IPS-18c (cell line): Measurements from ENCODE around the gene FHIT.
"Not testable (repeated sequence)": the region's sequence is repeated elsewhere in the genome, so short reads cannot be mapped to it uniquely, and the experiment has no call there.

ENCODE experiments used
- H3K4me3 ChIP-seq: 2 replicates; pipeline ENCODE4 v1.7.0; 2013; ENCODE audit warnings: low read depth, mild to moderate bottlenecking, low read length, moderate library complexity; ENCODE audit not compliant: insufficient read depth
- H3K9me3 ChIP-seq: one replicate; pipeline ENCODE4 v1.6.1; 2013; ENCODE audit warnings: mild to moderate bottlenecking, low read length, moderate library complexity; ENCODE audit not compliant: control insufficient read depth, insufficient read depth

Gene FHIT

GRCh38 chr3:61008153-61008997 lies 242.9 kb downstream of the FHIT start:
- no peaks in the 10 kb centered on the region for H3K9me3 ChIP-seq
- no peak overlapping the region for H3K4me3 ChIP-seq

- H3K4me3 ChIP-seq: no peak overlapping the region
- no peaks in the 10 kb centered on the region for H3K9me3 ChIP-seq
Observed at GRCh38 chr3:61005591-61005990, 245.7 kb downstream of the FHIT start.

- H3K9me3 ChIP-seq: no peaks in the 10 kb centered on the region
- no peak overlapping the region for H3K4me3 ChIP-seq
Observed at GRCh38 chr3:60998858-60999257, 252.4 kb downstream of the FHIT start.

- Histone ChIP-seq H3K4me3 (no peak overlapping the region), H3K9me3 (no peaks in the 10 kb centered on the region)
Observed at GRCh38 chr3:60992395-60992794, 258.9 kb downstream of the FHIT start.

GRCh38 chr3:60990442-60990730 lies 260.9 kb downstream of the FHIT start:
- Histone ChIP-seq H3K9me3 (no peaks in the 10 kb centered on the region), H3K4me3 (no peak overlapping the region)

GRCh38 chr3:60989626-60990441 lies 261.4 kb downstream of the FHIT start:
- Histone ChIP-seq H3K4me3 (no peak overlapping the region), H3K9me3 (no peaks in the 10 kb centered on the region)

- not testable (repeated sequence) for H3K4me3 ChIP-seq
Observed at GRCh38 chr3:60987191-60987590, 264.1 kb downstream of the FHIT start.

GRCh38 chr3:60986552-60986951 lies 264.7 kb downstream of the FHIT start:
- no peak overlapping the region for H3K4me3 ChIP-seq
- no peaks in the 10 kb centered on the region for H3K9me3 ChIP-seq

More at GRCh38 chr3:60987191-60987590, 264.1 kb downstream of the FHIT start:
- not testable (repeated sequence) for H3K9me3 ChIP-seq

- no peak overlapping the region for H3K4me3 ChIP-seq
Observed at GRCh38 chr3:60983906-60984305, 267.3 kb downstream of the FHIT start.

GRCh38 chr3:60980342-60980692 lies 270.9 kb downstream of the FHIT start:
- Histone ChIP-seq H3K4me3 (no peak overlapping the region), H3K9me3 (no peaks in the 10 kb centered on the region)

More at GRCh38 chr3:60983906-60984305, 267.3 kb downstream of the FHIT start:
- H3K9me3 ChIP-seq: no peaks in the 10 kb centered on the region

GRCh38 chr3:60979461-60980341 lies 271.6 kb downstream of the FHIT start:
- Histone ChIP-seq H3K4me3 (no peak overlapping the region), H3K9me3 (no peaks in the 10 kb centered on the region)

GRCh38 chr3:60973321-60973720 lies 277.9 kb downstream of the FHIT start:
- Histone ChIP-seq H3K4me3 (no peak overlapping the region), H3K9me3 (no peaks in the 10 kb centered on the region)

GRCh38 chr3:60972599-60972998 lies 278.7 kb downstream of the FHIT start:
- H3K9me3 ChIP-seq: no peaks in the 10 kb centered on the region
- H3K4me3 ChIP-seq: no peak overlapping the region

GRCh38 chr3:60970850-60971249 lies 280.4 kb downstream of the FHIT start:
- no peak overlapping the region for H3K4me3 ChIP-seq
- H3K9me3 ChIP-seq: no peaks in the 10 kb centered on the region

GRCh38 chr3:60967141-60967540 lies 284.1 kb downstream of the FHIT start:
- Histone ChIP-seq H3K4me3 (no peak overlapping the region), H3K9me3 (no peaks in the 10 kb centered on the region)

- Histone ChIP-seq H3K9me3 (no peaks in the 10 kb centered on the region), H3K4me3 (no peak overlapping the region)
Observed at GRCh38 chr3:60957541-60957940, 293.7 kb downstream of the FHIT start.

- H3K9me3 ChIP-seq: no peaks in the 10 kb centered on the region
- no peak overlapping the region for H3K4me3 ChIP-seq
Observed at GRCh38 chr3:60956729-60957128, 294.5 kb downstream of the FHIT start.
